B cell (primary cell): ENCODE data around the gene RHOG. TPM values are rescaled to one million over a fixed set of nuclear protein-coding genes. Genes with fewer than 3 reads are reported as not detected.

Experiments
- ATAC-seq: fragments of 200-7000 bp; cut with Tn5 transposase; one replicate; pipeline ENCODE4 v1.10.0; 2021; ENCODE audit warnings: low read depth, mild to moderate bottlenecking, moderate number of reproducible peaks, moderate library complexity
- CTCF ChIA-PET: fragments of 350-600 bp; sonication (Branson Sonifier 250); formaldehyde crosslinking; loops from one replicate; lab custom pipeline; 2021; ENCODE audit warnings: antibody characterized with exemption, inconsistent platforms; lab: Charles Lee
- POLR2A ChIA-PET: fragments of 350-600 bp; sonication (Branson Sonifier 250); formaldehyde crosslinking; loops from one replicate; lab custom pipeline; 2021; ENCODE audit warnings: antibody characterized with exemption; lab: Charles Lee
- DNase-seq: peaks from one replicate; pipeline ENCODE4 v3.0.0; 2013
- H2AFZ ChIP-seq: 2 replicates; pipeline ENCODE4 v1.6.1; 2012; ENCODE audit warnings: mild to moderate bottlenecking, low read depth, low read length; ENCODE audit not compliant: insufficient read depth, poor library complexity, severe bottlenecking
- H3K27ac ChIP-seq, 2 donors: 1 replicate in 1 of 2; 2 replicates in 1 of 2; pipeline ENCODE4 v1.5.1; 2012 to 2013; ENCODE audit warnings: low read length in 2 of 2, mild to moderate bottlenecking in 2 of 2, moderate library complexity in 1 of 2
- H3K27me3 ChIP-seq, 4 experiments: fragments of 200-600 bp in 1 of 4; sonication (generic) in 1 of 4; replicated peaks in 1 of 4; 1 replicate in 2 of 4; 2 replicates in 2 of 4; pipeline versions ENCODE4 v1.6.1 to v1.7.0; 2013 to 2016; ENCODE audit warnings: low read length in 3 of 4, mild to moderate bottlenecking in 2 of 4, mixed read lengths in 1 of 4, moderate library complexity in 1 of 4; ENCODE audit not compliant: insufficient read depth in 4 of 4, control insufficient read depth in 3 of 4; ENCODE audit errors: control extremely low read depth in 1 of 4
- H3K36me3 ChIP-seq, 2 experiments: replicated peaks in 1 of 2; 1 replicate in 1 of 2; 2 replicates in 1 of 2; pipeline versions ENCODE4 v1.6.1 to v1.7.1; 2013; ENCODE audit warnings: low read length in 1 of 2; ENCODE audit not compliant: insufficient read depth in 2 of 2, control insufficient read depth in 1 of 2; ENCODE audit errors: control extremely low read depth in 1 of 2, extremely low read depth in 1 of 2
- H3K4me1 ChIP-seq, 2 donors: fragments of 200-600 bp in 1 of 2; sonication (generic) in 1 of 2; 1 replicate in 1 of 2; 2 replicates in 1 of 2; pipeline versions ENCODE4 v1.5.1 to v1.6.1; 2013 to 2017; ENCODE audit warnings: low read length in 2 of 2; ENCODE audit not compliant: control insufficient read depth in 2 of 2, insufficient read depth in 2 of 2
- H3K4me2 ChIP-seq: replicated peaks from 2 replicates; pipeline ENCODE3; 2012; ENCODE audit warnings: mild to moderate bottlenecking, low read depth, low read length; ENCODE audit not compliant: poor library complexity, severe bottlenecking
- H3K4me3 ChIP-seq, 5 experiments: fragments of 200-600 bp in 1 of 5; sonication (generic) in 1 of 5; 1 replicate in 3 of 5; 2 replicates in 2 of 5; pipeline versions ENCODE4 v1.5.1 to v1.7.0; 2011 to 2016; ENCODE audit warnings: low read length in 4 of 5, mild to moderate bottlenecking in 4 of 5, low read depth in 2 of 5, control low read depth in 1 of 5, moderate library complexity in 1 of 5; ENCODE audit not compliant: insufficient read depth in 1 of 5; ENCODE audit errors: control extremely low read depth in 1 of 5, extremely low read depth in 1 of 5
- H3K79me2 ChIP-seq: fragments of 200-600 bp; sonication (generic); one replicate; pipeline ENCODE4 v1.6.0; 2016; ENCODE audit warnings: low read length; ENCODE audit not compliant: control insufficient read depth, insufficient read depth
- H3K9ac ChIP-seq: fragments of 200-600 bp; sonication (generic); 2 replicates; pipeline ENCODE4 v1.6.1; 2017; ENCODE audit warnings: mild to moderate bottlenecking, low read length, moderate library complexity
- H3K9me3 ChIP-seq, 3 donors: one replicate each; pipeline versions ENCODE4 v1.6.1 to v1.7.1; 2013; ENCODE audit warnings: low read length in 2 of 3; ENCODE audit not compliant: control insufficient read depth in 2 of 3, insufficient read depth in 1 of 3; ENCODE audit errors: control extremely low read depth in 1 of 3
- H4K20me1 ChIP-seq: 2 replicates; pipeline ENCODE4 v1.6.0; 2012; ENCODE audit warnings: mild to moderate bottlenecking, low read length; ENCODE audit not compliant: insufficient read depth, control insufficient read depth, poor library complexity, severe bottlenecking
- H3K27ac Mint-ChIP-seq: one replicate; pipeline ENCODE4 v1.8.0; 2021; ENCODE audit warnings: mixed read lengths
- H3K27me3 Mint-ChIP-seq: one replicate; pipeline ENCODE4 v1.8.0; 2021; ENCODE audit warnings: mixed read lengths
- H3K4me1 Mint-ChIP-seq: one replicate; pipeline ENCODE4 v1.8.0; 2021; ENCODE audit warnings: mixed read lengths
- H3K4me3 Mint-ChIP-seq: one replicate; pipeline ENCODE4 v1.8.0; 2021; ENCODE audit warnings: mixed read lengths
- H3K9me3 Mint-ChIP-seq: one replicate; pipeline ENCODE4 v1.8.0; 2022; ENCODE audit warnings: mixed read lengths; ENCODE audit not compliant: insufficient read depth
- CTCF ChIP-seq: fragments of 200-600 bp; IDR thresholded peaks from one replicate; pipeline ENCODE4 v1.8.0; 2022; ENCODE audit warnings: antibody characterized with exemption, mild to moderate bottlenecking
- EZH2 ChIP-seq: IDR thresholded peaks from 2 replicates; pipeline ENCODE4 v1.6.1; 2012; ENCODE audit warnings: borderline replicate concordance, low read depth, mild to moderate bottlenecking, moderate library complexity, low read length; ENCODE audit not compliant: insufficient read depth, poor library complexity, severe bottlenecking
- WGBS: methylation state at CpG from one replicate; pipeline ENCODE4 v1.1.5; 2013; ENCODE audit warnings: missing lambda C conversion rate; ENCODE audit not compliant: insufficient coverage; 5-methylcytosine and 5-hydroxymethylcytosine counted together
- intact Hi-C: fragments of 100-400 bp; cut with micrococcal nuclease; formaldehyde crosslinking; loops from one replicate; pipeline ENCODE4 v1.10.0; 2022
- polyA plus RNA-seq: library from polyadenylated mRNA; depleted of rRNA; stranded (reverse); fragments of >200 nt; gene quantifications from 2 replicates; pipeline ENCODE4 v1.2.3, GENCODE V29; 2012
- total RNA-seq, 2 donors: library from RNA; stranded (reverse); fragments of 120-200 nt in 1 of 2; gene quantifications; 1 replicate in 1 of 2; 2 replicates in 1 of 2; pipeline versions ENCODE4 v1.2.3 to v1.2.4, GENCODE V29; 2013 to 2022

Gene RHOG
- total and polyA plus RNA-seq, 2 donors (not counting 1 experiment from before 2014, with no cell fraction given) = 102 to 141 TPM

- no peak for ATAC-seq
- CTCF ChIA-PET = interaction anchor here (1.0 kb wide), 1 partner anchor 31 kb away, joined by 3 read pairs; no protein-coding TSS in a partner anchor
- WGBS = 100% methylated on average over 4 of the region's 7 CpGs
- Histone ChIP-seq H3K79me2 (peaks cover 100% of the 10 kb centered on the region), H3K36me3 (no peaks in the 10 kb centered on the region), H4K20me1 (peaks cover 12% of the 10 kb centered on the region), H2AFZ (no peak overlapping the region), H3K4me2 (peak overlapping the region; percentile 31), H3K9me3 (no peaks in the 10 kb centered on the region), H3K4me1 (peaks cover 77 to 85% of the 10 kb centered on the region in 2 donors), H3K27ac (no peak overlapping the region), H3K9ac (no peak overlapping the region), H3K4me3 (no peak overlapping the region), H3K27me3 (no peaks in the 10 kb centered on the region)
- H3K4me3 Mint-ChIP-seq = peak overlapping the region; percentile 44
- no peak for DNase-seq
- peaks cover 71% of the 10 kb centered on the region for H3K4me1 Mint-ChIP-seq
- no peak for TF ChIP-seq CTCF
- no peak for TF ChIP-seq EZH2
- no peaks in the 10 kb centered on the region for H3K27me3 Mint-ChIP-seq
- POLR2A ChIA-PET = no interaction called here
- intact Hi-C loops = no loop called here
- peak overlapping the region; percentile 20 for H3K27ac Mint-ChIP-seq
- H3K9me3 Mint-ChIP-seq = no peaks in the 10 kb centered on the region
Observed at GRCh38 chr11:3885855-3886254, 45.1 kb upstream of the RHOG start.

- DNase-seq = no peak
- Histone ChIP-seq H3K4me1 (peaks cover 78 to 87% of the 10 kb centered on the region in 2 donors), H2AFZ (no peak overlapping the region), H3K4me2 (no peak overlapping the region), H3K9me3 (no peaks in the 10 kb centered on the region), H3K9ac (no peak overlapping the region), H4K20me1 (peaks cover 5% of the 10 kb centered on the region), H3K36me3 (no peaks in the 10 kb centered on the region), H3K27me3 (no peaks in the 10 kb centered on the region), H3K79me2 (peaks cover 100% of the 10 kb centered on the region), H3K27ac (peak overlapping the region in 1 of 2 donors; percentile 21), H3K4me3 (no peak overlapping the region)
- intact Hi-C loops = no loop called here
- no peaks in the 10 kb centered on the region for H3K27me3 Mint-ChIP-seq
- no peak overlapping the region for H3K4me3 Mint-ChIP-seq
- peaks cover 75% of the 10 kb centered on the region for H3K4me1 Mint-ChIP-seq
- TF ChIP-seq EZH2 (no peak), CTCF (no peak)
- POLR2A ChIA-PET = no interaction called here
- CTCF ChIA-PET = interaction anchor here (0.5 to 36.8 kb wide), 4 partner anchors 8 to 51 kb away, joined by 3 to 662 read pairs (median 3); partner anchors contain the start of genes RHOG and STIM1
- H3K9me3 Mint-ChIP-seq = no peaks in the 10 kb centered on the region
- no peak for ATAC-seq
- H3K27ac Mint-ChIP-seq = no peak overlapping the region
Observed at GRCh38 chr11:3882655-3883054, 41.9 kb upstream of the RHOG start.
